Measurements from ENCODE around the gene HLA-DQA2.
"Not testable (repeated sequence)": the region's sequence is repeated elsewhere in the genome, so short reads cannot be mapped to it uniquely, and the experiment has no call there.

DNA sequence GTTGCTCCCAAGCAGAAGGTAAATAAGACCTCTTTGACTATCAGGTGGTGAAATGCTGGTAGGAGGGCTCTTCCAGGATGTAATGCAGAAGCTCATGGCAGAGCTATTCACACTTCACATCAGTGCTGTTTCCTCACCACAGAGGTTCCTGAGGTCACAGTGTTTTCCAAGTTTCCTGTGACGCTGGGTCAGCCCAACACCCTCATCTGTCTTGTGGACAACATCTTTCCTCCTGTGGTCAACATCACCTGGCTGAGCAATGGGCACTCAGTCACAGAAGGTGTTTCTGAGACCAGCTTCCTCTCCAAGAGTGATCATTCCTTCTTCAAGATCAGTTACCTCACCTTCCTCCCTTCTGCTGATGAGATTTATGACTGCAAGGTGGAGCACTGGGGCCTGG is 4.5 kb downstream of the HLA-DQA2 start:
- TF ChIP-seq, protein P1, sequence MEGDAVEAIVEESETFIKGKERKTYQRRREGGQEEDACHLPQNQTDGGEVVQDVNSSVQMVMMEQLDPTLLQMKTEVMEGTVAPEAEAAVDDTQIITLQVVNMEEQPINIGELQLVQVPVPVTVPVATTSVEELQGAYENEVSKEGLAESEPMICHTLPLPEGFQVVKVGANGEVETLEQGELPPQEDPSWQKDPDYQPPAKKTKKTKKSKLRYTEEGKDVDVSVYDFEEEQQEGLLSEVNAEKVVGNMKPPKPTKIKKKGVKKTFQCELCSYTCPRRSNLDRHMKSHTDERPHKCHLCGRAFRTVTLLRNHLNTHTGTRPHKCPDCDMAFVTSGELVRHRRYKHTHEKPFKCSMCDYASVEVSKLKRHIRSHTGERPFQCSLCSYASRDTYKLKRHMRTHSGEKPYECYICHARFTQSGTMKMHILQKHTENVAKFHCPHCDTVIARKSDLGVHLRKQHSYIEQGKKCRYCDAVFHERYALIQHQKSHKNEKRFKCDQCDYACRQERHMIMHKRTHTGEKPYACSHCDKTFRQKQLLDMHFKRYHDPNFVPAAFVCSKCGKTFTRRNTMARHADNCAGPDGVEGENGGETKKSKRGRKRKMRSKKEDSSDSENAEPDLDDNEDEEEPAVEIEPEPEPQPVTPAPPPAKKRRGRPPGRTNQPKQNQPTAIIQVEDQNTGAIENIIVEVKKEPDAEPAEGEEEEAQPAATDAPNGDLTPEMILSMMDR (IDR thresholded peaks at IDR 0.05), result not testable (repeated sequence)
- TF ChIP-seq, protein P2, sequence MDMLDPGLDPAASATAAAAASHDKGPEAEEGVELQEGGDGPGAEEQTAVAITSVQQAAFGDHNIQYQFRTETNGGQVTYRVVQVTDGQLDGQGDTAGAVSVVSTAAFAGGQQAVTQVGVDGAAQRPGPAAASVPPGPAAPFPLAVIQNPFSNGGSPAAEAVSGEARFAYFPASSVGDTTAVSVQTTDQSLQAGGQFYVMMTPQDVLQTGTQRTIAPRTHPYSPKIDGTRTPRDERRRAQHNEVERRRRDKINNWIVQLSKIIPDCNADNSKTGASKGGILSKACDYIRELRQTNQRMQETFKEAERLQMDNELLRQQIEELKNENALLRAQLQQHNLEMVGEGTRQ (IDR thresholded peaks at IDR 0.05), result not testable (repeated sequence)
- not testable (repeated sequence) for TF ChIP-seq JUNB (IDR thresholded peaks at IDR 0.05); POLR2A (IDR thresholded peaks at IDR 0.05; ENCODE audit: low read length); CHD2 (IDR thresholded peaks at IDR 0.05; ENCODE audit: low read length, partially characterized antibody); KDM1A (IDR thresholded peaks at IDR 0.05; ENCODE audit: low read depth); EHF (CRISPR knock-in tag; IDR thresholded peaks at IDR 0.05); RFX5 (IDR thresholded peaks at IDR 0.05)
- TF ChIP-seq, protein P3, sequence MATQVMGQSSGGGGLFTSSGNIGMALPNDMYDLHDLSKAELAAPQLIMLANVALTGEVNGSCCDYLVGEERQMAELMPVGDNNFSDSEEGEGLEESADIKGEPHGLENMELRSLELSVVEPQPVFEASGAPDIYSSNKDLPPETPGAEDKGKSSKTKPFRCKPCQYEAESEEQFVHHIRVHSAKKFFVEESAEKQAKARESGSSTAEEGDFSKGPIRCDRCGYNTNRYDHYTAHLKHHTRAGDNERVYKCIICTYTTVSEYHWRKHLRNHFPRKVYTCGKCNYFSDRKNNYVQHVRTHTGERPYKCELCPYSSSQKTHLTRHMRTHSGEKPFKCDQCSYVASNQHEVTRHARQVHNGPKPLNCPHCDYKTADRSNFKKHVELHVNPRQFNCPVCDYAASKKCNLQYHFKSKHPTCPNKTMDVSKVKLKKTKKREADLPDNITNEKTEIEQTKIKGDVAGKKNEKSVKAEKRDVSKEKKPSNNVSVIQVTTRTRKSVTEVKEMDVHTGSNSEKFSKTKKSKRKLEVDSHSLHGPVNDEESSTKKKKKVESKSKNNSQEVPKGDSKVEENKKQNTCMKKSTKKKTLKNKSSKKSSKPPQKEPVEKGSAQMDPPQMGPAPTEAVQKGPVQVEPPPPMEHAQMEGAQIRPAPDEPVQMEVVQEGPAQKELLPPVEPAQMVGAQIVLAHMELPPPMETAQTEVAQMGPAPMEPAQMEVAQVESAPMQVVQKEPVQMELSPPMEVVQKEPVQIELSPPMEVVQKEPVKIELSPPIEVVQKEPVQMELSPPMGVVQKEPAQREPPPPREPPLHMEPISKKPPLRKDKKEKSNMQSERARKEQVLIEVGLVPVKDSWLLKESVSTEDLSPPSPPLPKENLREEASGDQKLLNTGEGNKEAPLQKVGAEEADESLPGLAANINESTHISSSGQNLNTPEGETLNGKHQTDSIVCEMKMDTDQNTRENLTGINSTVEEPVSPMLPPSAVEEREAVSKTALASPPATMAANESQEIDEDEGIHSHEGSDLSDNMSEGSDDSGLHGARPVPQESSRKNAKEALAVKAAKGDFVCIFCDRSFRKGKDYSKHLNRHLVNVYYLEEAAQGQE (IDR thresholded peaks at IDR 0.05), result not testable (repeated sequence)
- TF ChIP-seq, protein P4, sequence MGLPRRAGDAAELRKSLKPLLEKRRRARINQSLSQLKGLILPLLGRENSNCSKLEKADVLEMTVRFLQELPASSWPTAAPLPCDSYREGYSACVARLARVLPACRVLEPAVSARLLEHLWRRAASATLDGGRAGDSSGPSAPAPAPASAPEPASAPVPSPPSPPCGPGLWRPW (IDR thresholded peaks at IDR 0.05), result not testable (repeated sequence)
- TF ChIP-seq, protein P5, sequence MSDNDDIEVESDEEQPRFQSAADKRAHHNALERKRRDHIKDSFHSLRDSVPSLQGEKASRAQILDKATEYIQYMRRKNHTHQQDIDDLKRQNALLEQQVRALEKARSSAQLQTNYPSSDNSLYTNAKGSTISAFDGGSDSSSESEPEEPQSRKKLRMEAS (IDR thresholded peaks at IDR 0.05), result not testable (repeated sequence)
- TF ChIP-seq, protein P6, sequence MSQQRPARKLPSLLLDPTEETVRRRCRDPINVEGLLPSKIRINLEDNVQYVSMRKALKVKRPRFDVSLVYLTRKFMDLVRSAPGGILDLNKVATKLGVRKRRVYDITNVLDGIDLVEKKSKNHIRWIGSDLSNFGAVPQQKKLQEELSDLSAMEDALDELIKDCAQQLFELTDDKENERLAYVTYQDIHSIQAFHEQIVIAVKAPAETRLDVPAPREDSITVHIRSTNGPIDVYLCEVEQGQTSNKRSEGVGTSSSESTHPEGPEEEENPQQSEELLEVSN (IDR thresholded peaks at IDR 0.05; ENCODE audit: borderline replicate concordance, low read depth), result not testable (repeated sequence)

Measured in A549 (cell line).